COLO668 (cell line): ENCODE measurements around the gene TMC6.
"Not testable (repeated sequence)": the region's sequence is repeated elsewhere in the genome, so short reads cannot be mapped to it uniquely, and the experiment has no call there.

Experiments used
- DNase-seq: peaks from one replicate; lab custom pipeline; 2025; ENCODE audit not compliant: unreplicated experiment; lab: John Stamatoyannopoulos, UW

TMC6 gene, protein sequence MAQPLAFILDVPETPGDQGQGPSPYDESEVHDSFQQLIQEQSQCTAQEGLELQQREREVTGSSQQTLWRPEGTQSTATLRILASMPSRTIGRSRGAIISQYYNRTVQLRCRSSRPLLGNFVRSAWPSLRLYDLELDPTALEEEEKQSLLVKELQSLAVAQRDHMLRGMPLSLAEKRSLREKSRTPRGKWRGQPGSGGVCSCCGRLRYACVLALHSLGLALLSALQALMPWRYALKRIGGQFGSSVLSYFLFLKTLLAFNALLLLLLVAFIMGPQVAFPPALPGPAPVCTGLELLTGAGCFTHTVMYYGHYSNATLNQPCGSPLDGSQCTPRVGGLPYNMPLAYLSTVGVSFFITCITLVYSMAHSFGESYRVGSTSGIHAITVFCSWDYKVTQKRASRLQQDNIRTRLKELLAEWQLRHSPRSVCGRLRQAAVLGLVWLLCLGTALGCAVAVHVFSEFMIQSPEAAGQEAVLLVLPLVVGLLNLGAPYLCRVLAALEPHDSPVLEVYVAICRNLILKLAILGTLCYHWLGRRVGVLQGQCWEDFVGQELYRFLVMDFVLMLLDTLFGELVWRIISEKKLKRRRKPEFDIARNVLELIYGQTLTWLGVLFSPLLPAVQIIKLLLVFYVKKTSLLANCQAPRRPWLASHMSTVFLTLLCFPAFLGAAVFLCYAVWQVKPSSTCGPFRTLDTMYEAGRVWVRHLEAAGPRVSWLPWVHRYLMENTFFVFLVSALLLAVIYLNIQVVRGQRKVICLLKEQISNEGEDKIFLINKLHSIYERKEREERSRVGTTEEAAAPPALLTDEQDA

DNA sequence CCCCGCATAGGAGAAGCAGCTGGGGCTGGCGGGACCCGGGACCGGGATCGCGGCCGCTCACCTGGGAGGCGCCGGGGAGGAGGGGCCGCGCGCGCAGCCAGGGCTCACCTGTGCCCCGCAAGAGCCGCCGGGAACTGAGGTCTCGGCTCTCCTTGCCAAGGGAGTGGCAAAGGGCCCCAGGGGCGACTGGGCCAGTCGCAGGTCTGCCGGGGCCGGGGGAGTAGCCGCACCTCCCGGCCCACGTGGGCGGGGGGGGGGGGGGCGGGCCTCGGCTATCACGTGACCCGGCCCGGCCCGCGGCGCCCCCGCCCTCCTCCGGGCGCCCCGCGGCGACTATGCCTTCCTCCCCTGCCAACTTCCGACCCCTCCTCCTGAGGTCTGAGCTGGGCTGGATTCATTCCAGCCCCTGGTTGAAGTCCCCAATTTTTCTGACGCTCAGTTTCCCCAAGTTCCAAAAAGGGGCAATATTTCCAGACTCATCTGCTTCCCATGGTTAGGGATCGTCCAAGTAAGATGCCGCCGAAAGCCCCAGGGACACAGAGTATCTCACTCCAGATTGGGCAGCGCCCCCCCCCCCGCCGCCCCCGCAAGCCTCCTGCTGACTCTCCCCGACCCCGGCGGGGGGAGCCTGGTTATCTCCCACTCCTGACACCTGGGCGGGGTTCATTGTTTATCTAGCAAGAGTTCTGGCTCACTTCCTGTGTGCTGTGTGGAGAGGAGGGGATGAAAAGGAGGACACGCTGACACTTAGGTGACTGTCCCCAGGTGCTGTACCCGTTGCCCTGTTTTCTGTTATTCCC is at the start of gene TMC6:
Gene TMC6 (minus strand): TSS at position 205 of the 800 bp plus-strand sequence. CDS start 1,923 bp downstream, outside the sequence.
- DNase-seq = peak; percentile 46

DNA sequence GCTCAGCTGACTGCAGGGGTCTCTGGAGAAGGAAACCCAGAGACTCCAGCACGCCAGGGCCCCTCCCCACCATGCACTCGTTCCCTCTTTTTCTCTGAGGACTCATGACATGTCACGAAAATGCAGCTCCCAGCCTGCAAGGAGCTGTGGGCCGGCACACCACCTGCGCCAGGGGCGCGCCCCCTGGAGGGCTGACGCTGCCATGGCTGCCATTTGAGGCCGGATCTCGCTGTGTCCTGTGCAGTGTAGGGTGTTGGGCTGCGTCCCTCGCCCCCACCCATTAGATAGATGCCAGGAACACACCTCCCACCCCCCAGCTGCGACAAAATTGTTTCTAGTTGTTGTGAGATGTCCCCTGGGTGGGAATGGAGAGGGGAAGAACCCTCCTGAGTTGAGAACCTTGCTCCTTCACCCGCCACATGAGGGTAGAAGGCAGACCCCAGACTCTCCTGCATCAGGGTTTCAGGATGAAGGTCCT is 48.0 kb upstream of the TMC6 start:
- peak; percentile 45 for DNase-seq

DNA sequence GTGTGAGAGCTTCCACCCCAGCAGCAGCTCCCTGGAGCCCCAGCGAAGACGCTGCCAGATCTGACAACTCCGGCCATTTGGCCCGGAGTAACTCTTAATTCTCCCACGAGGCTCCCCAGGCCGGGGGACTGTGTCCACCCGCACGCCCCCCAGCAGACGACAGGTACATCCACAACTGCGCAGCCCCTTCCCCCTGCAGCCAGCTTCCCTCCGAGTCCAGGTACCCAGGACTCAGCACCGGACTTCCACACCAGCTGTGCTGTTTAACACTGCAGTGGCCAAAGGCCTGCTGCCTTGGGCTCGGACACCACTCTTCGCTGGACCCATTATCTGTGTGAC is 47.1 kb upstream of the TMC6 start:
- DNase-seq = no peak

DNA sequence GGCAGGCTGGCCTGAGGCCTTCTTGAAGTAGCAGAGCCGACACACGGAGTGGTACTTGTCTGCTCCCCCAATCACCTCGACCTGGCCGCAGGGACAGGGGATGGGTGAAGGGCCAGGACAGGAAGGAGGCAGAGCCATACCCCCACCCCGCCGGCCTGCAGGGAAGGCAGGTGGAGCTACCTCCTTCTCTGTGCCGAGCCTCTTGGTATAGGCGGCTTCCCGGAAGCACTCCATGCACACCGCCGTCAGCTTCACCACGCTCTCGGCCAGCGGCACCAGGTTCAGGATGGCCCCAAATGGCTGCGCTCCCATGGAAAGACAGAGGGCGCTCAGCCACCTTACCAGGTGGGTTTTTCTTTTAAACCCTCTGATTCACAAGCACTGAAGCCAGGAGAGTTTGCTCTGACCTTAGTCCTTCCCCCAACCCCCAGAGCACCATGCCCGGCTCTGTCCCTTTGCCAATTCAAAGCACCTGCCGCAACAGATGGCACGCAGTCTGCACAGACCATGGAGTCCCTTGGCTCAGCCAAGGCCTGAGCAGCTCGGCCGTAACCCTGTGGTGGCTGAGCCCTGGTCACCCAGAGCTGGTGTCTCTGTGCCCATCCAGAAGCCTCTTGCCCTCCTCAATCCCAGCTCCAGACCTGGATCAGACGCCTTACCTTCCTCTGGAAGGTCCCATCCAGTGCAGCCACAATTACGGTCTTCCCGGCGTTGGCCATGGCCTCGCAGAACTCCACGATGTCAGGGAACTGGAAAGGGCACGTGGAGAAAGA is 46.5 kb upstream of the TMC6 start:
- peak; percentile 73 for DNase-seq

DNA sequence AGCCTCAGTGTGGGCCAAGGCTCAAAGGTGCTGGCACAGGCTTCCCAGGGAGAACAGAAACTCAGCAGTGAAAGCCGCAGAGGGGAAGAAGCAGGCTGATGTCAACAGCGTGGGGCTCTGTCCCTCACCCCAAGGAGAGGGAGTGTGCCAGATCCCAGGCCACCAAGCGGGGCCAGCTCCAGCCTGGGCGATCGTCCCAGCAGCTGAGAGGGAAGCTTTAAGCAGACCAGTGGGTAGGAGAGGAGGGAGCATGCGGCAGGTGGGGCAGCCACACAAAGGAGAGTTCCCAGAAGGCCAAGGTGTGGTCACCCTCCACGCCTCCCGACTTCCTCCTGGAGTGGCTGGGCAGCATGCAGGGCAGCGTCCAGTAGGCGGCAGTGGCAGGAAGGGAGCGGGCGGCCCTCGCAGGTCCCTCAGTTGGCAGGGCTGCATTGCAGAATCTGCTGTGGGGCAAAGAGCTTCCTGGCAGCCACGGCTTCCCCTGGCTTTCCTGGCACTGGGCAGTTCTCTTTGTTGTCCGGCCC is 45.9 kb upstream of the TMC6 start:
- DNase-seq = peak; percentile 82

DNA sequence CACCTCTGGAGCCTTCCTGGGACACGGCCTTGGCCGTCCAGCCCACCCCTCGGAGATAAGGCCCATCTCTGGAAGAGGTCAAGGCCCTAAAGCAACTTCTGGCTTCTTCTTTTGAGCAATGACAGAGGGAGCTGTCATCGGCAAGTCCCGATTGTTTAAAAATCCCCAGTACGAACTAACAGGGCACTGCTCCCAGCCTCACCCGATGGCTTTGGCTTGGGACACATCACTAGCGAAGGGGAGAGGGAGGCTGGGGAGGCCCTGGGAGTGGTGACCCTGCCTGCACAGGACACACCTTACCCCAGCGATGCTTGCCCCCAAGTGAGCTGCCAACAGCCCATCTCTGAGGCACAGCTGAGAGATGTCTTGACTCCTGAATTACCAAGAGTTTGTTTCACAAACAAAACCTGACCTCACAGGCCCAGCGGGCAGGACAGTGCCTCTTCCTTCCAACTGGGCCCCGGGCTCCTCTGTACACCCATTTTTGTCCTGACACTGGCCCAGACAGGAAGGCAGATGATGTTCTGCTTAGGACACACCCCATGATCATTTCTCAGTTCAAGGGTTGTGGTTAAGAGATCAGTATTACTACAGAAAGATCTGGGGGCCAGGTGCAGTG is 44.7 kb upstream of the TMC6 start:
- no peak for DNase-seq

DNA sequence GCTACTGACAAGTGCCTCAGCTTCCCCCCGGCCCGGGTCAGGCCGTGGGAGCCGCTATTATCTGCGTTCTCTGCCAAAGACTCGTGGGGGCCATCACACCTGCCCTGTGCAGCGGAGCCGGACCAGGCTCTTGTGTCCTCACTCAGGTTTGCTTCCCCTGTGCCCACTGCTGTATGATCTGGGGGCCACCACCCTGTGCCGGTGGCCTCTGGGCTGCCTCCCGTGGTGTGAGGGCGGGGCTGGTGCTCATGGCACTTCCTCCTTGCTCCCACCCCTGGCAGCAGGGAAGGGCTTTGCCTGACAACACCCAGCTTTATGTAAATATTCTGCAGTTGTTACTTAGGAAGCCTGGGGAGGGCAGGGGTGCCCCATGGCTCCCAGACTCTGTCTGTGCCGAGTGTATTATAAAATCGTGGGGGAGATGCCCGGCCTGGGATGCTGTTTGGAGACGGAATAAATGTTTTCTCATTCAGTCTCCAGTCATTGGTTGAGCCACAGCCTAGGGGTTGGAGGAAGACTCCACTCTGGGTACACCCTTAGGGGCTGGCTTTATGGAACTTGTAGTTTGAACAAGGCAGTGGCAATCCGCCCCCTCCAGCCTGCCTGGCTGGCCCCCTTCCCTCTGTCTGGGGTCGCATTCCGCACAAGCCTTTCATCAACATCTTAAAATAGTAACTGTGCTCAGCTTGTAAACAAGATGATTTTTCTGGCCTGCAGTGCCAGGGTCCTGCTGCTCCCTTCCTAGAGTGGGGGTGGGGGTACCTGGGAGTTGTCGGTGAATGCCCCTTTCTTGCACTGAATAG is 43.9 kb upstream of the TMC6 start:
- DNase-seq = peak; percentile 54

DNA sequence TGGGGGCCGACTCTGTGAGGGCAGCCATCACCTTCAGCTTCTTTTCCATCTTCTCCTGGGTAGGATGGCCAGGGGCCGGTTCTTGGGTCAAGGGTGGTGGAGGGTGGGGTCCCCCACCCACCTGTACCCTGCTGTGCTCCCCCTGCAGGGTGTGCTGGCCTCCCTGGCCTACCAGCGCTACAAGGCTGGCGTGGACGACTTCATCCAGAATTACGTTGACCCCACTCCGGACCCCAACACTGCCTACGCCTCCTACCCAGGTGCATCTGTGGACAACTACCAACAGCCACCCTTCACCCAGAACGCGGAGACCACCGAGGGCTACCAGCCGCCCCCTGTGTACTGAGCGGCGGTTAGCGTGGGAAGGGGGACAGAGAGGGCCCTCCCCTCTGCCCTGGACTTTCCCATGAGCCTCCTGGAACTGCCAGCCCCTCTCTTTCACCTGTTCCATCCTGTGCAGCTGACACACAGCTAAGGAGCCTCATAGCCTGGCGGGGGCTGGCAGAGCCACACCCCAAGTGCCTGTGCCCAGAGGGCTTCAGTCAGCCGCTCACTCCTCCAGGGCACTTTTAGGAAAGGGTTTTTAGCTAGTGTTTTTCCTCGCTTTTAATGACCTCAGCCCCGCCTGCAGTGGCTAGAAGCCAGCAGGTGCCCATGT is 43.2 kb upstream of the TMC6 start:
- not testable (repeated sequence) for DNase-seq

DNA sequence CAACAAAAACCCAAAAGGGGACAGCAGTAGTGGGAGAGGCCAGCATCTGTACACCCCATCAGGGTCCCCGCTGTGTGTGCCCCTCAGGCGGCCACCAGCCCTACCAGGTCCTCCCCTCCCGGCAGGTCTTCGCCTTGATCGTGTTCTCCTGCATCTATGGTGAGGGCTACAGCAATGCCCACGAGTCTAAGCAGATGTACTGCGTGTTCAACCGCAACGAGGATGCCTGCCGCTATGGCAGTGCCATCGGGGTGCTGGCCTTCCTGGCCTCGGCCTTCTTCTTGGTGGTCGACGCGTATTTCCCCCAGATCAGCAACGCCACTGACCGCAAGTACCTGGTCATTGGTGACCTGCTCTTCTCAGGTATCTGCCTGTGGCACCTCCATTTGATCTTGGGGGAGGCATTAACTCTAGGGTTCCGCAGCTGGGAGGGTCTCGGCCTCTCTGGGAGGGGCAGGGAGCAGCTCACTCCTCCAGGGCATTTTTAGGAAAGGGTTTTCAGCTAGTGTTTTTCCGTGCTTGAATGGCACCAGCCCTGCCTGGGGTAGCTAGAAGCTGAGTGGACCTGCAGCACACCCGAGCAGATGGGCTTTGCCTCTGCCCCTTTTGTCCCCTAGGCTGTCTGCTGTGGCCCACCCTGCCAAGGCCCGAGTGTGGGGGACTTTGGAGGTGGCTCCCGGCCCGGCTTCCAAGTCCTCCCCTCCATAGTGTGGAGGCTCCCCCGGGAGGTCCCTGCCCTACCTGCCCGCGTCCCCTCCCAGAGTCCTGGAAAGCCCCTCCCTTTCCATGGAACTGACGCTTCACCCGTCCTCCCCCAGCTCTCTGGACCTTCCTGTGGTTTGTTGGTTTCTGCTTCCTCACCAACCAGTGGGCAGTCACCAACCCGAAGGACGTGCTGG is 42.4 kb upstream of the TMC6 start:
- DNase-seq = no peak

DNA sequence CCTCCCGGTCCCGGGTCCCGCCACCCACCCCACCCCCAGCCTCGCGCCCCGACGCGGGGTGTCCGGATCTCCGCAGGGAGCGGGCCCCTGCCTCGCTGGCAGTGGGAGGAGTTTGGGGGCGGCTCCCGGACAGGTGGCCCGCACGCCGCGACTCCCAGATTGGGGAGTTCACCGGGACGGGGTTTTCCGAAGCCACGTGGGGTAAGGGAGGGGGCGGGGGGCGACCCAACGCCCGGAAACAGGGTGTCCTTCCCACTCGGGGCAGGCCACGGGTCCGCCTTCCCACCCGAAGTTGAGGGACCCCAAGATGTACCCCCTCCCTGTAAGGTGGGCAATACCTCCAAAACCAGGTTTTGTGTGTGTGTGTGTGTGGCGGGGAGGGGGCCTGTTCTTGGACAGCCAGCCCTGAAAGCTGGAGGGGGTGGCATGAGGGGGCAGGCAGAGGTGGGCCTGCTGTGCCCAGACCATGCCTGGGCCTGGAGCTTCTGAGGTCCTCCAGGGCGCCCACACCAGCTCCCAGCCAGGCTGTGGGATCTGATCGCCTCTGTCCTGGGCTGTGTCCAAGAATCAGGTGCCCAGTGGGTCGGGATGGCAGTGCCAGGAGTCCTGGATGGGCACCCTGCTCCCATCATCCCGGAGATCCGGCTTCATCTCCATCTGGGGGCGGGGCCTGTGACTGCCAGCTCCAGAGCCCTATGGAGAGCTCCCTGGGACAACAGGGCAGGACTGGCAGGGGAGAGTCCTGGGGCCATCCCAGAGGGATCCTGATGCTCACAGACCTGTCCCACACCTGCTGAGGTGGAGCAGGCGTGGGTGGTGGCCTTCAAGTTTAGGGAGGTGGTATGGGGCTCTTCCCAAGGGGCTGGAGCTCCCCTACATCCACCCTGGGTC is 40.6 kb upstream of the TMC6 start:
- peak; percentile 58 for DNase-seq

DNA sequence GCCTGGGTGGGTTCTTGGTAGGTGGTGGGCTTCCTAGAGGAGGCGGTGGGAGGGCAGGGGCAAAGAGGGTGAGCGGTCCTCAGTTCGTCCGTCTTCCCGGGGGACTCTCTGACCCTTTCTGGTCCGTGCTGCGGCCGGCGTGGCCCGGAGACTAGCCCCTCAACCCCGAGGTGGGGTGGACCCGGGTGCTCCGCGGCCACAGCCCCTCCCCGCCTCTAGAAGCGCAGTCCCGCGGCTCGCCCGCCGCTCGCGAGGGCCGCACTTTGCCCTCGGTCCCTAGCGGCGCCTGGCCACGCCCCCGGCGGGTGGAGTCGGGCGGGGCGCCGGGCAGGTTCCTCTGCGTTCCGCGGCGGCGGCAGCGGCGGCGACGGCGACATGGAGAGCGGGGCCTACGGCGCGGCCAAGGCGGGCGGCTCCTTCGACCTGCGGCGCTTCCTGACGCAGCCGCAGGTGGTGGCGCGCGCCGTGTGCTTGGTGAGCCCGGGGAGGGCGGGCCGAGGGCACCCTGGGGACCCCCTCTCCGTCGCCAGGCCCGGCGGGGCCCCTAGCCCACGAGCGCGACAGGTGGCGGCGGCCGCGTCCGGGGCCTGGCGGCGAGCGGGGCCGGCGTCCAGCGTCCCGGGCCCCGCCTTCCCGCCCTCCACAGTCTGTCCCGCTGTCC is 39.8 kb upstream of the TMC6 start, which contains the start of gene SYNGR2:
Gene SYNGR2 (plus strand): TSS at position 340 of the 661 bp plus-strand sequence. CDS start 36 bp downstream, at position 376.
- peak; percentile 91 for DNase-seq

DNA sequence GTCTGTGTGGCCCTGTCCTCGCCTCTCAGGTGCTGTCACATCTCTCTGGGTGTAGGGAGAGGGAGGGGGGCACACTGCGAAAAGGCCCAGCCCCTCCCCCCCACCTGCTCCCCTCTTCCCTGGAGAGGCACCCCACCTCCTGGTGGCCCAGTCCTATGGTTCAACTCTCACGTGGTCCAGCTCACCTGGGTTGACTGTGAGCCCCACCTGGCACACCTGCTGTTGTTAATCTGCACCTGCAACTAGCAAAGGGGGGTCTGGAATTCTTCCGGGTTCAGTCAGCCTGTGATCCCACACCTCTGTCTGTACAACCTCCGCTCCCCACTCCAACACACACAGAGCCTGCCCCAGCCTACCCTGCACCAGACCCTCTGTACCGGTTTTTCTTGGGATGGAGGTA is 37.9 kb upstream of the TMC6 start:
- DNase-seq = peak; percentile 61

DNA sequence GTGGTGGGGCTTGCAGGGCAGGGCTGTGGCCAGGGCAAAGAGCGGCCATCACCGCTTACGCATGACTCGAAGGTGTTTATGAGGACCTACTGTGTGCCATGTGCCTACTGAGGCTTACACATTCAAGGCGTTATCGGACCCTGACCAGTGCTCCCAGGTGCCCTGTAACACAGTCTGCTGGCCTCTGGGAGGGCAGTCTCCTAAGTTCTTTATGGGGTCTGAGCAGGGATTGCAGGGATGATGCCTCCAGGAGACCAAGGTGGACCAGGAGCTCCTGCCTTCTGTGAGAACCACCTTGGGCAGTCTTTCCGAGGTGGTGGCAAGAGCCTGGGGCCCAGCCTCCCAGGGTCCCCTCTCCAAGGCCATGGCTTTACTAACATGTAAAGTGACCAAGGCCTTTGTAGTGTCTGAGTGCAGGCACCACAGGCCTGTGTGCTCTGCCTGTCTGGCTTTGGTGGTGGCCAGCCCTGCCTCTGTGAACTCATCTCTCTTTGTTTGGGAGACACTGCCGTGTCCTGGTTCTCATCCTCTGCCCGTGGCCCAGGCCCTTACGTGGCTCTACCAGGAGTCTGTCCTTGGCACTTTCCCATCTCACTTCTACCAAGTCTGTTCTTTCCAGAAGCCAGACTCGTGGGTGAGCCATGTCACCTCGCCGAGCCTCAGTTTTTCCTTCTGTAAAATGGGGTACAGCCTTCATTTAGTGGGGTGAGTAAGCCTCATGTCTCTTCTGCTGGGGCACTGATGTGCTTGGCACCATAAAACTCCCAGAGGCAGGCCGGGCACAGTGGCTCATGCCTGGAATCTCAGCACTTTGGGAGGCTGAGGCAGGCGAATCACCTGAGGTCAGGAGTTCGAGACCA is 36.4 kb upstream of the TMC6 start:
- no peak for DNase-seq

DNA sequence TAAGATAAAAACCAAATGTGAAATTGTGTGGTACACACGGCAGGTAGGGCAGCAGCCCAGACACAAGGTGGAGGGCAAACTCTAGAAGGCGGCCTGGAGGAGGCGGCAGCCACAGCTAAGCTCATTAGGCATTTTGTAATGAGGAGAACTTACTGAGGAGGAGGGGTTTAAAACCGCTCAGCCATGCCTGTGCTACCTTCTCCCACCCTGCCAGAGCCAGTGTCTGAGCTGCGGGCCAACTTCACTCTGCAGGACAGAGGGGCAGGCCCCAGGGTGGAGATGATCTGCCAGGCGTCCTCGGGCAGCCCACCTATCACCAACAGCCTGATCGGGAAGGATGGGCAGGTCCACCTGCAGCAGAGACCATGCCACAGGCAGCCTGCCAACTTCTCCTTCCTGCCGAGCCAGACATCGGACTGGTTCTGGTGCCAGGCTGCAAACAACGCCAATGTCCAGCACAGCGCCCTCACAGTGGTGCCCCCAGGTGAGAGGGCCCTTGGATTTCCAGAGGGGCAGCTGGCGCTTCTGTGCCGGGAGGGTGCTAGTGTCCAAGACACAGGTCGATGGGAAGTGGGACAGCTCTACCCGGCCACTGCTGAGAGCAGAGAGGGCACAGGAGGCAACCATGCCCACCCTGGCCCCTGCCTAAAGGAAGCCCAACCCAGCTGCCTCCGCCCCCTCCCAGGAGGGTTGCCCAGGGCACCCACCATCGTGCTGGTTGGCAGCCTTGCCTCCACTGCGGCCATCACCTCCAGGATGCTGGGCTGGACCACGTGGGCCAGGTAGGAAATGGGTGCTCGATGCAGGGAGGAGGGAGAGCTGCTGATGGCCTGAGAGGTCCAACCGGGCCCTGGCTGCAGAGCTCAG is 35.6 kb upstream of the TMC6 start:
- DNase-seq = no peak
